Body of pancreas (tissue), 4 donors: ENCODE results near the gene VIPR1.

Experiments
- CTCF ChIP-seq, 7 experiments: fragments of 450-650 bp in 4 of 7; fragments of 200-600 bp in 3 of 7; sonication (generic) in 3 of 7; IDR thresholded peaks; one replicate each; pipeline ENCODE4 v1.5.1; 2016 to 2019; ENCODE audit warnings: antibody characterized with exemption in 7 of 7
- POLR2A ChIP-seq, 3 donors: fragments of 450-650 bp; IDR thresholded peaks; one replicate each; pipeline ENCODE4 v1.6.1; 2016; ENCODE audit warnings: antibody characterized with exemption in 3 of 3, mild to moderate bottlenecking in 2 of 3

DNA sequence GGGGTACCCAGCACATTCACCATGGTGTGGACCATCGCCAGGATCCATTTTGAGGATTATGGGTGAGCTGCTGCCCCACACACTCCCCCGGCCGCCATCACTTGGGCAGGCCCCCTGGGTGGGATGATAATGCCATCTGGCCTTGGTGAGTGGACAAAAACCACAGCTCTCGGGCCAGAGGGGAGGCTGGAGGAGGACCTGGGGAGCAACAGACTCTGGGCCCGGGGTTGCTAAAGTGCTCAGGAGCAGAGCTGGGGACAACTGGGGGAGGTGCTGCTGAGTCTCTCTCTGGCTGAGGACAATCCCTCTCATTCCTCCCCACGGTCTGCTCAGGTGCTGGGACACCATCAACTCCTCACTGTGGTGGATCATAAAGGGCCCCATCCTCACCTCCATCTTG lies 29.0 kb downstream of the VIPR1 start:
- TF ChIP-seq CTCF (IDR thresholded peaks at IDR 0.05) = no peak
- no peak for TF ChIP-seq POLR2A (IDR thresholded peaks at IDR 0.05)
